Measurements from ENCODE around the gene PSG5.
"Not testable (repeated sequence)": the region's sequence is repeated elsewhere in the genome, so short reads cannot be mapped to it uniquely, and the experiment has no call there.

PSG5 gene

DNA sequence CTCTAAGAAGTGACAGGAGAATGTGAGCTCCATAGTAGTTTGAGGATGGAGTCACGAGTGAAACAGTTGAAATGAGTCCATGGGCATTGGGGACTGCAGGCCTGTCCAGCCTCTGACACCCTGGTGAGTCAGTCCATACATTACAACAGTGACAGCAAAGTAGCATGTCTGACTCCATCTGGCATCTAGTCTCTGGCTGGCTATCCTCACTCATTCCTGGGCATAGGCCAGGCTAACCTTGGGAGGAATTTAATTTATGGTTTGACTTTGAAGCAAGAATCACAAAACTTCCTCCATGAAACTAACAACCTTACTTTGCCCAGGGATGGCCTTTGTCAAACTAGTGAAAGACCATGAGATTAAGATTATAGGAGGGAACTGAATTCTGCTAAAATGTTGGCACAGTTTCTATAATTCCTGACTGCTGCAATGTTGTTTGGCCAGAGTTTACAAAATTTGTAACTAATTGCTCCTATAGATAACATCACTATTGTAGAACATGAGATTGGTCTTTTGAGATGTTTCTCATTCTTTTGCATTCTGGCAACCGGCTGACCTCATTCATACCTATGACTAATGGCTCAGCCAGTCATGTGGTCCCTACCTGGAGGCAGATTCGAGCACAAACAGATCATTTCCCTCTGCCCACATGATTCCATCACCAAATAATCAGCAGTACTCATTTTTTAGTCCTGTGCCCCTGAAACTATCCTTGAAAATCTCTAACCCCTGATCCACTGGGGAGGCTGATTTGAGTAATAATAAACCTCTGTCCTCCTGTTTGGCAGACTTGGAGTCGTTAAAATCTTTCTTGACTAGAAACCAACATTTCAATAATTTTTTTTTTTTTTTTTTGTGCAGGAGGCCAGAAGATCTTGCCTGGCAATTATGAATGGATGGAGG lies 4.2 kb downstream of the PSG5 start:
- DNase-seq = not testable (repeated sequence)

- DNase-seq = not testable (repeated sequence)
Observed at GRCh38 chr19:43179569-43180147, 6.7 kb downstream of the PSG5 start.

DNA sequence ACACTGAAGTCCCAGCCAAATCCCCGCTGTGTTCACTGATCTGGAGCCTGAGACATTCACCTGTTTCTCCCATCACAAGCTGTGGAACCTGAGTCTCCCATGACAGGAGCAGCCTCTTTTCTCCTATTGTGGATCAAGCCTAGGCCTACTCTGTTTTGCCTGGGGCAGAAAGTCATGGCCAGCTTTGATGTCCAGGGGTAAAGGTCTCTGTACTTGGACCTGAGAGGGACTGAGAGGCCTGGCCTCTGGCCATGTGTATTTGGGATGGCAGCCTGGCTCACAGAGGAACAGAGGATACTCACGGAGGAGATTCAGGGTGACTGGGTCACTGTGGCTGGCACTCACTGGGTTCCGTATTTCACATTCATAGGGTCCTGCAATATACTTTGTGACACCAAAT lies 7.8 kb downstream of the PSG5 start:
- DNase-seq = not testable (repeated sequence)

- DNase-seq = not testable (repeated sequence)
Observed at GRCh38 chr19:43165906-43166305, 20.4 kb downstream of the PSG5 start.

- DNase-seq = not testable (repeated sequence)
Observed at GRCh38 chr19:43163135-43163534, 23.2 kb downstream of the PSG5 start.

DNA sequence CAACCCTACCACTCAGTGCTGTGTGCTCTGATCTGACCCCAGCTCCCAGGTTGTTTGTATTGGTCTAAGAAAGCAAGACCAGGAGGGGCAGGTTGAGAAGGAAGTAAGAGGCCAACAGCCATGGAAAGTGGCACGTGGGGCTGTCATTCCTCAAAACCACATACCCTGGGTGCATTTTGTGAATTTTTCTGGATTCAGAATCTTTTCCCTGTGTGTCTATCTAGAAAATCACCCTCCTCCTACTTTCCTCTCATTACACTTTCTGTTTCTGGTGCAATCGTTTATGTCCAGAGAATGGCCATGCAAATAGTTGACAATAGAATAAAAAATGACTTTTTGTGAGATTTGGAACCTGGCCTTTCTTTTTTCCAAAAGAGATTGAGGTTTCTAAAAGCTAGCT lies 24.1 kb downstream of the PSG5 start:
- DNase-seq = not testable (repeated sequence)

DNA sequence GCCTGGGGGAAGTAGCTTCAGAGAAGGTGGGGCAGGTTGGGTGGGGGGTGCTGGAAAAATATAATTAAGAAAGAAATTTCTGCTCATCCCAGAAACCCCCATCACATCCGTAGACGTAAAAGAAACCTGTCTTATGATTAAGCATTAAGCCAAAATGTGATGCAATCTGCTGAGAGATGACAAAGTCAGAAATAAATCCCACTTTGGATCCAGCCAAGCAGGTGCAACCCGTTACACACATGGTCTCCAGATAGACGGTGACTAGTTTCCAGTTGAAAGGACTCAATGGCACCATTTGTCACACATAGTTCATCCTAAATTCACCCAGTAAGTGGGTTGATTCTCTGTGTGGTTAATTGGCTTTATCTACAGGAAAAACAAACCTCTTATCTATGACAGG lies 34.1 kb downstream of the PSG5 start:
- no peak for DNase-seq

DNA sequence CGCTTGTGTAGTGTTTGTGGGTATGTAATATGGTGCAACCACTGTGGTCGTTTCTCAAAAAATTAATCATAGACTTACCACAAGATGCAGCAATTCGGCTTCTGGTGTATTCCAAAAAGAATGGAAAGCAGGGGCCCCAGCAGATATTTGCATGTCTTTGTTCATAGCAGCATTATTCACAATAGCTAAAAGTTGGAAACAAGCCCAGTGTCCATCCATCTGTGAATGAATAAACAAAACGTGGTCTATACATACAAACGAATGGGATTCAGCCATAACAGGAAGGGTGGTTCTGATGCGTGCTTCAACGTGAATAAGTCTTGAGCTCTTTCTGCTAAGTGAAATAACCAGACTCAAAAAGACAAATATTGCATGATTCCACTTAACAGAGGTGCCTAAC lies 36.5 kb downstream of the PSG5 start:
- DNase-seq = not testable (repeated sequence)

GRCh38 chr19:43148233-43148632 lies 38.1 kb downstream of the PSG5 start:
- DNase-seq = no peak

DNA sequence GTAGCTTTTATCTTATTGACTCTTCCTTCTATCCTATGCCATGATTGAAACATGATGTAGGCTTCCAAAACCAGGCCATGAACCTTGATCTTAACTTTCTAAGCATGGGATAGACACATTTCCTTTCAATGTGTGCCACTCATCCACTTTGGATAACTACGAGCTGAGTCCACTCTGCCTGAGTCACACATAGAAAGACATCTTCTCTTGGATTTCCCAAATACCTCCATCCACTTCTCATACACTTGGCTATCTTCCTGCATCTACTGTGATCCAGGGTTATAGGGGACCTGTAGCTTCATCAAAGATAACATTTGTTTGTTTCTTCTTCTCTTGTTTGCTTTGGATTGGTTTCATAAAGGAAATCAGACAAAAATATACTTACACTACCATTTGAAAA lies 44.6 kb downstream of the PSG5 start:
- not testable (repeated sequence) for DNase-seq

DNA sequence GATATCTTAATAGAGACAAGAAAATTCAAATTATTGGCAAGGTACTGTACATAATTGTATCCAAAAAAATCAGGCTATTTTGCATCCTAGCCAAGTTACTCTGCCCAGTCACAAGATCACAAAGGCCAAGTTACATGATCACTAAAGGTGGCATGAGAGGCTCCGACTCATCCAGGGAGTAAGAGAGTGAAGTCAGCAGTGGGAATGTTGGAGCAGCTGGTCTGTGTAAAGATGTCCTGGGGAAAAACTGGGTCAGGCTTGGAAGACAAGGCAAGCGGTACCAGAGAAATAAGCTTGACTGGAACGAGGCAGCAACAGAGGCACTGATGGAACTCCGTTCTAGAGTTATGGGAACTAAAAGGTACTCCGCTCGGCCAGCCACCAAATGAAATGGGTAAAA lies 53.6 kb downstream of the PSG5 start:
- no peak for DNase-seq

- DNase-seq = not testable (repeated sequence)
Observed at GRCh38 chr19:43131281-43131842, 55.0 kb downstream of the PSG5 start.

- DNase-seq = not testable (repeated sequence)
Observed at GRCh38 chr19:43129197-43129596, 57.1 kb downstream of the PSG5 start.

GRCh38 chr19:43127336-43127735 lies 59.0 kb downstream of the PSG5 start:
- not testable (repeated sequence) for DNase-seq

GRCh38 chr19:43126720-43127119 lies 59.6 kb downstream of the PSG5 start:
- DNase-seq = no peak

GRCh38 chr19:43124360-43124759 lies 62.0 kb downstream of the PSG5 start:
- DNase-seq = no peak

- DNase-seq = not testable (repeated sequence)
Observed at GRCh38 chr19:43120433-43121026, 65.8 kb downstream of the PSG5 start.

DNA sequence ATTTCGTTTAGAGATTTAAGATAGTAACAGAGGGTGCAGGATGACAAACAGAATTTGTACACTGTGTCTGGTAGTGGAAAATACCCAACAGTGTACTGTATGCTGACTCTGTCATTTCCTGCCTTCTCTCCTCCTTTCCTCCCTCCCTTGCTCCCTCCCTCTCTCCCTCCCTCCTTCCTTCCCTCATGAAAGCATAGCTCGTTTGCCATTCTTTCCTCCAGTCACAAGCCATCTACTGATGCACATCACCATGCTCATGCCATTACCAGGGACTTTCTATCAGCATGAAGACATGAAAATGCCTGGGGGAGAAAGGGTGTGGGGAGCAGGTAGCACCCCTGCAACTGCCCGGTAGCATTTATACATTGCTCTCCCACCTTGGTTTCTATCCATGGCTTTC lies 66.8 kb downstream of the PSG5 start:
- DNase-seq = not testable (repeated sequence)

Measured in activated CD4-positive, alpha-beta T cell treated with anti-CD3 and anti-CD28 coated beads for 1 hour (primary cell).